H1 (cell line): Measurements from ENCODE around the gene SLC25A24. TPM values are rescaled to one million over a fixed set of nuclear protein-coding genes. Genes with fewer than 3 reads are reported as not detected.
"Not testable (repeated sequence)": the region's sequence is repeated elsewhere in the genome, so short reads cannot be mapped to it uniquely, and the experiment has no call there.

Experiments
- CTCF ChIA-PET: fragments of 300-600 bp; sonication (Branson Sonifier 250); formaldehyde crosslinking; loops from one replicate; lab custom pipeline; 2021; ENCODE audit not compliant: partially characterized antibody; lab: Charles Lee
- POLR2A ChIA-PET: fragments of 300-600 bp; sonication (Branson Sonifier 250); formaldehyde crosslinking; loops from one replicate; lab custom pipeline; 2021; ENCODE audit warnings: inconsistent platforms; ENCODE audit not compliant: partially characterized antibody; lab: Charles Lee
- DNase-seq, 2 experiments: peaks; one replicate each; pipeline versions ENCODE4 v3.0.0 to v3.0.0-alpha.2; 2010 to 2022; ENCODE audit warnings: low spot score in 2 of 2, low read depth in 1 of 2, mixed read lengths in 1 of 2
- FAIRE-seq: peaks from 2 replicates; lab custom pipeline; 2011; peaks lifted over from hg19 to GRCh38; lab: Jason Lieb, UNC
- H2AFZ ChIP-seq: 2 replicates; pipeline ENCODE4 v1.8.1; 2012; ENCODE audit warnings: low read length, inconsistent platforms
- H2AK5ac ChIP-seq: 2 replicates; pipeline ENCODE4 v1.6.1; 2013; ENCODE audit warnings: low read depth, low read length
- H2BK120ac ChIP-seq: replicated peaks from 2 replicates; pipeline ENCODE3; 2013; ENCODE audit warnings: low read depth, low read length, inconsistent platforms
- H2BK12ac ChIP-seq: 2 replicates; pipeline ENCODE4 v1.6.1; 2013; ENCODE audit warnings: low read depth, low read length
- H2BK15ac ChIP-seq: 2 replicates; pipeline ENCODE4 v1.6.1; 2013; ENCODE audit warnings: low read length
- H2BK20ac ChIP-seq: 2 replicates; pipeline ENCODE4 v1.6.1; 2013; ENCODE audit warnings: low read length
- H2BK5ac ChIP-seq: 2 replicates; pipeline ENCODE4 v1.6.1; 2013; ENCODE audit warnings: low read depth, low read length
- H3K14ac ChIP-seq: 2 replicates; pipeline ENCODE4 v1.6.1; 2013; ENCODE audit warnings: inconsistent platforms; ENCODE audit not compliant: insufficient read length
- H3K18ac ChIP-seq: 2 replicates; pipeline ENCODE4 v1.6.1; 2013; ENCODE audit warnings: low read length; ENCODE audit errors: extremely low read depth
- H3K23ac ChIP-seq: 2 replicates; pipeline ENCODE4 v1.6.1; 2013; ENCODE audit warnings: inconsistent platforms; ENCODE audit not compliant: insufficient read length
- H3K23me2 ChIP-seq: 2 replicates; pipeline ENCODE4 v1.6.1; 2013; ENCODE audit warnings: low read depth, low read length
- H3K27ac ChIP-seq: 2 replicates; pipeline ENCODE4 v1.6.1; 2011; ENCODE audit warnings: low read depth, low read length, inconsistent platforms
- H3K27me3 ChIP-seq, 4 experiments: replicated peaks in 1 of 4; 1 replicate in 1 of 4; 2 replicates in 3 of 4; pipeline versions ENCODE4 v1.6.1 to v1.8.1; 2011 to 2013; ENCODE audit warnings: low read length in 3 of 4, mild to moderate bottlenecking in 3 of 4, inconsistent platforms in 2 of 4, mixed read lengths in 2 of 4, moderate library complexity in 1 of 4; ENCODE audit not compliant: control insufficient read depth in 3 of 4, insufficient read depth in 3 of 4; ENCODE audit errors: extremely low read depth in 1 of 4
- H3K36me3 ChIP-seq, 4 experiments: 2 replicates each; pipeline versions ENCODE4 v1.6.1 to v1.8.1; 2011 to 2013; ENCODE audit warnings: mild to moderate bottlenecking in 4 of 4, low read length in 3 of 4, moderate library complexity in 2 of 4, control low read depth in 1 of 4, inconsistent platforms in 1 of 4; ENCODE audit not compliant: insufficient read depth in 4 of 4, control insufficient read depth in 2 of 4
- H3K4ac ChIP-seq: replicated peaks from 2 replicates; pipeline ENCODE3; 2013; ENCODE audit warnings: low read length, low read depth, mixed read lengths, inconsistent platforms; ENCODE audit not compliant: insufficient read length
- H3K4me1 ChIP-seq, 4 experiments: replicated peaks in 1 of 4; 1 replicate in 1 of 4; 2 replicates in 3 of 4; pipeline versions ENCODE4 v1.6.1 to v1.8.1; 2011 to 2013; ENCODE audit warnings: low read length in 3 of 4, inconsistent platforms in 2 of 4, mixed read lengths in 1 of 4; ENCODE audit not compliant: insufficient read depth in 4 of 4, control insufficient read depth in 3 of 4
- H3K4me2 ChIP-seq, 2 experiments: 2 replicates each; pipeline versions ENCODE4 v1.6.1 to v1.8.1; 2011 to 2013; ENCODE audit warnings: low read depth in 2 of 2, low read length in 2 of 2, control low read depth in 1 of 2, inconsistent platforms in 1 of 2, mild to moderate bottlenecking in 1 of 2; ENCODE audit not compliant: insufficient read depth in 1 of 2
- H3K4me3 ChIP-seq, 4 experiments: fragments of 200-600, 300-600 bp in 1 of 4; sonication (generic), shearing (Covaris generic), sonication (Bioruptor Twin) in 1 of 4; 2 replicates each; pipeline versions ENCODE4 v1.5.1 to v1.8.1; 2011 to 2016; ENCODE audit warnings: low read length in 4 of 4, low read depth in 3 of 4, control low read depth in 2 of 4, inconsistent platforms in 2 of 4, mild to moderate bottlenecking in 2 of 4, mixed read lengths in 1 of 4, moderate library complexity in 1 of 4; ENCODE audit not compliant: insufficient read depth in 2 of 4; ENCODE audit errors: extremely low read depth in 1 of 4
- H3K56ac ChIP-seq: replicated peaks from 2 replicates; pipeline ENCODE3; 2013; ENCODE audit warnings: low read depth, mild to moderate bottlenecking, mixed read lengths, low read length, inconsistent platforms; ENCODE audit not compliant: insufficient read length
- H3K79me1 ChIP-seq: 2 replicates; pipeline ENCODE4 v1.6.1; 2013; ENCODE audit warnings: low read depth, low read length, control low read depth
- H3K79me2 ChIP-seq, 2 experiments: 2 replicates each; pipeline versions ENCODE4 v1.6.1 to v1.8.1; 2012 to 2013; ENCODE audit warnings: low read length in 2 of 2, mild to moderate bottlenecking in 2 of 2, inconsistent platforms in 1 of 2; ENCODE audit not compliant: insufficient read depth in 2 of 2, control insufficient read depth in 1 of 2
- H3K9ac ChIP-seq, 4 experiments: replicated peaks in 1 of 4; 1 replicate in 1 of 4; 2 replicates in 3 of 4; pipeline versions ENCODE4 v1.6.1 to v1.8.1; 2011 to 2013; ENCODE audit warnings: low read depth in 3 of 4, low read length in 3 of 4, control low read depth in 2 of 4, mild to moderate bottlenecking in 2 of 4, moderate library complexity in 2 of 4, inconsistent platforms in 1 of 4; ENCODE audit errors: extremely low read depth in 1 of 4
- H3K9me3 ChIP-seq, 2 experiments: 2 replicates each; pipeline versions ENCODE4 v1.6.1 to v1.8.1; 2012 to 2013; ENCODE audit warnings: mild to moderate bottlenecking in 2 of 2, moderate library complexity in 2 of 2, control low read depth in 1 of 2, inconsistent platforms in 1 of 2, low read depth in 1 of 2, low read length in 1 of 2, mixed read lengths in 1 of 2; ENCODE audit not compliant: insufficient read depth in 2 of 2
- H4K20me1 ChIP-seq, 2 experiments: replicated peaks in 1 of 2; 2 replicates each; pipeline versions ENCODE3 to v1.8.1; 2011 to 2013; ENCODE audit warnings: inconsistent platforms in 2 of 2, low read length in 2 of 2, mild to moderate bottlenecking in 1 of 2; ENCODE audit not compliant: insufficient read depth in 2 of 2, control insufficient read depth in 1 of 2
- H4K5ac ChIP-seq: 2 replicates; pipeline ENCODE4 v1.6.1; 2013; ENCODE audit warnings: low read length, low read depth, mixed read lengths, inconsistent platforms; ENCODE audit not compliant: insufficient read length
- H4K8ac ChIP-seq: 2 replicates; pipeline ENCODE4 v1.8.0; 2013; ENCODE audit warnings: mild to moderate bottlenecking, moderate library complexity, low read length, inconsistent platforms; ENCODE audit not compliant: insufficient read depth; ENCODE audit errors: extremely low read depth
- H4K91ac ChIP-seq: replicated peaks from 2 replicates; pipeline ENCODE3; 2013; ENCODE audit warnings: low read length, mixed read lengths, inconsistent platforms; ENCODE audit not compliant: insufficient read length
- WGBS, 2 experiments: shearing (Covaris generic) in 1 of 2; methylation state at CpG; one replicate each; pipeline versions ENCODE4 v1.1.6 to v1.1.7; 2013 to 2015; ENCODE audit warnings: low lambda C conversion rate in 2 of 2, mixed read lengths in 2 of 2, inconsistent platforms in 1 of 2, low coverage in 1 of 2, missing lambda C conversion rate in 1 of 2; ENCODE audit not compliant: insufficient replicate concordance in 2 of 2, insufficient coverage in 1 of 2, insufficient read length in 1 of 2; ENCODE audit errors: extremely low coverage in 1 of 2, missing lambda C conversion rate in 1 of 2; 5-methylcytosine and 5-hydroxymethylcytosine counted together
- polyA plus RNA-seq, 7 experiments: library from polyadenylated mRNA; depleted of rRNA in 3 of 7; stranded (reverse) in 5 of 7; unstranded in 2 of 7; fragments of >200 nt in 5 of 7; fragments of 200-250 nt in 2 of 7; gene quantifications; 1 replicate in 5 of 7; 2 replicates in 1 of 7; 4 replicates in 1 of 7; pipeline versions ENCODE4 v1.2.1 to v1.2.3, GENCODE V29; 2011 to 2013; ENCODE audit warnings: missing spikeins in 2 of 7, mixed read lengths in 2 of 7
- total RNA-seq: library from RNA; stranded (reverse); fragmentation: NEBNext Ultra II Directional; extraction: Animal tissue kit (Norgen Biotek cat#: 25700); gene quantifications from 2 replicates; pipeline ENCODE4 v1.2.1, GENCODE V29; 2021

The SLC25A24 gene
- total and polyA plus RNA-seq, 2 of the 8 experiments (the other 6 are each of a cell fraction or from before 2014, with no cell fraction given), result 13.6 to 40.6 TPM

- H2BK15ac ChIP-seq, H4K8ac ChIP-seq, CTCF ChIA-PET, H3K27me3 ChIP-seq, FAIRE-seq, H3K4me1 ChIP-seq, H4K91ac ChIP-seq, H3K23me2 ChIP-seq, H3K79me2 ChIP-seq, H3K14ac ChIP-seq, POLR2A ChIA-PET, H2BK5ac ChIP-seq, H3K9me3 ChIP-seq, H3K23ac ChIP-seq, H3K4me2 ChIP-seq, H2AFZ ChIP-seq, H3K9ac ChIP-seq, H3K56ac ChIP-seq, H2AK5ac ChIP-seq, H2BK12ac ChIP-seq, H3K79me1 ChIP-seq, H3K4ac ChIP-seq, H3K36me3 ChIP-seq, H3K18ac ChIP-seq, H2BK20ac ChIP-seq, H2BK120ac ChIP-seq, H4K20me1 ChIP-seq, DNase-seq, H4K5ac ChIP-seq, H3K27ac ChIP-seq, H3K4me3 ChIP-seq: not testable (repeated sequence)
- no CpG with 5 or more reads among the region's 3 CpGs for WGBS, 2 experiments
These were observed 29.8 kb upstream of the SLC25A24 start for GRCh38 chr1:108229976-108230375.

GRCh38 chr1:108227772-108228171 lies 27.6 kb upstream of the SLC25A24 start:
- H2BK12ac ChIP-seq, H3K4me1 ChIP-seq, H2BK120ac ChIP-seq, H3K27me3 ChIP-seq, CTCF ChIA-PET, H3K23ac ChIP-seq, H2BK20ac ChIP-seq, H3K4ac ChIP-seq, H2AFZ ChIP-seq, H4K20me1 ChIP-seq, H2BK5ac ChIP-seq, H4K8ac ChIP-seq, H3K27ac ChIP-seq, H4K5ac ChIP-seq, H4K91ac ChIP-seq, H3K79me2 ChIP-seq, H3K23me2 ChIP-seq, H3K56ac ChIP-seq, H3K4me3 ChIP-seq, DNase-seq, H3K9me3 ChIP-seq, H3K79me1 ChIP-seq, H3K14ac ChIP-seq, POLR2A ChIA-PET, H3K4me2 ChIP-seq, FAIRE-seq, H2AK5ac ChIP-seq, H3K36me3 ChIP-seq, H3K9ac ChIP-seq, H3K18ac ChIP-seq, H2BK15ac ChIP-seq: not testable (repeated sequence)
- no CpG with 5 or more reads among the region's 7 CpGs for WGBS, 2 experiments
